Neural progenitor cell (in vitro differentiated cells): ENCODE measurements around the gene C10orf71. TPM values are rescaled to one million over a fixed set of nuclear protein-coding genes. Genes with fewer than 3 reads are reported as not detected.

Source experiments
- DNase-seq: peaks from one replicate; pipeline ENCODE4 v3.0.0-alpha.2; 2016; ENCODE audit warnings: low spot score
- H2AFZ ChIP-seq: fragments of 200-600 bp; sonication (generic); replicated peaks from 2 replicates; pipeline ENCODE4 v1.6.1; 2016; ENCODE audit warnings: antibody characterized with exemption
- H3F3A ChIP-seq: fragments of 200-600 bp; sonication (generic); 2 replicates; pipeline ENCODE4 v1.6.1; 2016; ENCODE audit warnings: antibody characterized with exemption, low read depth
- H3K27ac ChIP-seq: fragments of 200-600 bp; sonication (generic); 2 replicates; pipeline ENCODE4 v1.5.1; 2016; ENCODE audit warnings: mild to moderate bottlenecking
- H3K27me3 ChIP-seq: fragments of 200-600 bp; sonication (generic); 2 replicates; pipeline ENCODE4 v1.6.1; 2016; ENCODE audit warnings: mild to moderate bottlenecking, moderate library complexity
- H3K36me3 ChIP-seq: fragments of 200-600 bp; sonication (generic); 2 replicates; pipeline ENCODE4 v1.5.1; 2016
- H3K4me1 ChIP-seq: fragments of 200-600 bp; sonication (generic); 2 replicates; pipeline ENCODE4 v1.6.1; 2016; ENCODE audit warnings: mixed run types
- H3K4me2 ChIP-seq: fragments of 200-600 bp; sonication (generic); 2 replicates; pipeline ENCODE4 v1.6.1; 2016
- H3K4me3 ChIP-seq: fragments of 200-600 bp; sonication (generic); 2 replicates; pipeline ENCODE4 v1.5.1; 2016
- H3K79me2 ChIP-seq: fragments of 200-600 bp; sonication (generic); 2 replicates; pipeline ENCODE4 v1.6.1; 2016; ENCODE audit warnings: low read depth
- H3K9ac ChIP-seq: fragments of 200-600 bp; sonication (generic); 2 replicates; pipeline ENCODE4 v1.6.1; 2016
- H3K9me3 ChIP-seq: fragments of 200-600 bp; sonication (generic); 2 replicates; pipeline ENCODE4 v1.5.1; 2016; ENCODE audit warnings: low read depth
- H4K20me1 ChIP-seq: fragments of 200-600 bp; sonication (generic); 2 replicates; pipeline ENCODE4 v1.6.1; 2016; ENCODE audit warnings: low read depth
- H3K27ac Mint-ChIP-seq: 3 replicates; pipeline ENCODE4 v1.8.0; 2021; ENCODE audit warnings: mixed read lengths
- H3K27me3 Mint-ChIP-seq: 2 replicates; pipeline ENCODE4 v1.8.0; 2022; ENCODE audit warnings: low read depth, mild to moderate bottlenecking, inconsistent platforms, moderate library complexity, mixed read lengths; ENCODE audit not compliant: insufficient read depth
- H3K36me3 Mint-ChIP-seq: 3 replicates; pipeline ENCODE4 v1.8.0; 2021; ENCODE audit warnings: mixed read lengths
- H3K4me1 Mint-ChIP-seq: 3 replicates; pipeline ENCODE4 v1.8.0; 2021; ENCODE audit warnings: mixed read lengths
- H3K4me3 Mint-ChIP-seq: 3 replicates; pipeline ENCODE4 v1.8.0; 2021; ENCODE audit warnings: mild to moderate bottlenecking, moderate library complexity, mixed read lengths
- H3K9me3 Mint-ChIP-seq: 3 replicates; pipeline ENCODE4 v1.8.0; 2020; ENCODE audit warnings: mixed read lengths
- CTCF ChIP-seq: fragments of 200-600 bp; sonication (generic); IDR thresholded peaks from 2 replicates; pipeline ENCODE4 v1.5.1; 2017; ENCODE audit warnings: antibody characterized with exemption, mild to moderate bottlenecking
- EZH2 ChIP-seq: fragments of 200-600 bp; sonication (generic); IDR thresholded peaks from 2 replicates; pipeline ENCODE4 v1.6.1; 2017; ENCODE audit warnings: antibody characterized with exemption, mild to moderate bottlenecking, moderate library complexity
- EZH2phosphoT487 ChIP-seq: fragments of 200-600 bp; sonication (generic); IDR thresholded peaks from 2 replicates; pipeline ENCODE4 v1.6.1; 2017; ENCODE audit warnings: antibody characterized with exemption
- total RNA-seq: library from RNA; depleted of rRNA; stranded (reverse); fragments of >200 nt; gene quantifications from 2 replicates; pipeline ENCODE4 v1.2.3, GENCODE V29; 2015; ENCODE audit warnings: low replicate concordance

Gene C10orf71
- total RNA-seq, 1 donor from 2014 or later, result not detected

- Histone ChIP-seq H3K4me2 (no peak overlapping the region), H3K4me1 (peaks cover 4% of the 10 kb centered on the region), H3K79me2 (no peaks in the 10 kb centered on the region), H3K36me3 (no peaks in the 10 kb centered on the region), H3K27me3 (no peaks in the 10 kb centered on the region), H3K27ac (no peak overlapping the region), H3K4me3 (no peak overlapping the region), H3F3A (no peaks in the 10 kb centered on the region), H3K9me3 (no peaks in the 10 kb centered on the region), H2AFZ (no peak overlapping the region), H4K20me1 (no peaks in the 10 kb centered on the region), H3K9ac (no peak overlapping the region)
- Mint-ChIP-seq H3K4me1 (no peaks in the 10 kb centered on the region), H3K36me3 (no peaks in the 10 kb centered on the region), H3K27me3 (peaks cover 3% of the 10 kb centered on the region), H3K9me3 (peaks cover 4% of the 10 kb centered on the region), H3K4me3 (no peak overlapping the region), H3K27ac (no peak overlapping the region)
- no peak for TF ChIP-seq CTCF
- no peak for DNase-seq
Measured at GRCh38 chr10:49254150-49254549, 44.8 kb upstream of the C10orf71 start.

- Mint-ChIP-seq H3K4me3 (no peak overlapping the region), H3K27ac (no peak overlapping the region), H3K27me3 (peaks cover 3% of the 10 kb centered on the region), H3K9me3 (peaks cover 4% of the 10 kb centered on the region), H3K36me3 (no peaks in the 10 kb centered on the region), H3K4me1 (no peaks in the 10 kb centered on the region)
- peaks cover 4% of the 10 kb centered on the region for H3K4me1 ChIP-seq
- TF ChIP-seq CTCF, result no peak
- TF ChIP-seq EZH2phosphoT487, result no peak
- no peak for TF ChIP-seq EZH2
- H3K36me3 ChIP-seq, result no peaks in the 10 kb centered on the region
- H3K9ac ChIP-seq, result no peak overlapping the region
- H3K4me2 ChIP-seq, result no peak overlapping the region
- no peak overlapping the region for H3K4me3 ChIP-seq
- no peaks in the 10 kb centered on the region for H3K9me3 ChIP-seq
- H2AFZ ChIP-seq, result no peak overlapping the region
- no peak overlapping the region for H3K27ac ChIP-seq
- no peak for DNase-seq
- no peaks in the 10 kb centered on the region for H4K20me1 ChIP-seq
- no peaks in the 10 kb centered on the region for H3K27me3 ChIP-seq
- H3F3A ChIP-seq, result no peaks in the 10 kb centered on the region
- H3K79me2 ChIP-seq, result no peaks in the 10 kb centered on the region
Measured at GRCh38 chr10:49254556-49255318, 44.2 kb upstream of the C10orf71 start.

GRCh38 chr10:49255883-49256282 lies 43.1 kb upstream of the C10orf71 start:
- peaks cover 4% of the 10 kb centered on the region for H3K9me3 Mint-ChIP-seq
- H3K27me3 ChIP-seq, result no peaks in the 10 kb centered on the region

More at GRCh38 chr10:49255883-49256282, 43.1 kb upstream of the C10orf71 start:
- Histone ChIP-seq H3K27ac (no peak overlapping the region), H4K20me1 (no peaks in the 10 kb centered on the region), H2AFZ (no peak overlapping the region), H3K4me2 (no peak overlapping the region), H3K4me3 (no peak overlapping the region), H3F3A (no peaks in the 10 kb centered on the region), H3K9me3 (no peaks in the 10 kb centered on the region), H3K4me1 (peaks cover 4% of the 10 kb centered on the region), H3K9ac (no peak overlapping the region), H3K79me2 (no peaks in the 10 kb centered on the region), H3K36me3 (no peaks in the 10 kb centered on the region)
- H3K4me1 Mint-ChIP-seq, result no peaks in the 10 kb centered on the region
- H3K36me3 Mint-ChIP-seq, result no peaks in the 10 kb centered on the region
- H3K27ac Mint-ChIP-seq, result no peak overlapping the region
- peaks cover 3% of the 10 kb centered on the region for H3K27me3 Mint-ChIP-seq
- H3K4me3 Mint-ChIP-seq, result no peak overlapping the region
- DNase-seq, result no peak
- TF ChIP-seq EZH2, result no peak
- no peak for TF ChIP-seq EZH2phosphoT487
- no peak for TF ChIP-seq CTCF
